DND-41 (cell line): ENCODE results near the gene PNMA8A.

ENCODE experiments used
- EZH2 ChIP-seq: IDR thresholded peaks from 3 replicates; pipeline ENCODE4 v1.6.1; 2012; ENCODE audit warnings: borderline replicate concordance, low read depth, mild to moderate bottlenecking, moderate library complexity, low read length, inconsistent platforms; ENCODE audit not compliant: severe bottlenecking
- TF ChIP-seq, protein P1 (sequence below): IDR thresholded peaks from 2 replicates; pipeline ENCODE4 v1.5.1; 2012; ENCODE audit warnings: borderline replicate concordance, low read length, moderate library complexity, mild to moderate bottlenecking; ENCODE audit not compliant: poor library complexity, severe bottlenecking; ENCODE audit errors: extremely low read depth

DNA sequence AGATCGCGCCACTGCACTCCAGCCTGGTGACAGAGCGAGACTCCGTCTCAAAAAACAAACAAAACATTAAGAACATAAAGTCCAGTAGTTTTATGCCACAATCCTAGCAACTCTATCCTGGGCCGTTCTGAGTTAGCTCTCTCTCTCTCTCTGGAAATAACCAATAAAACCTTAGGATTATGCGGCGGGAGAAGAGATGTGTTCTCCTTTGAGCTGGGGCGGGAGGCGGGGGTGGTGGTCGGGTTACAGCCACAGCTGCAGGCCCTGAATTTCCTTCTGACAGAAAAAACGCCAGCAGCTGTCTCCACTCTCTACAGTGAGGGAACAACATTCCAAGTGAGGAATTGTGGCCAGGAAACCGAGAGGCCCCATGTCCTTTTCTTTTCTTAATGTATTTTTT, 9.1 kb upstream of the PNMA8A start:
- TF ChIP-seq, protein P1, sequence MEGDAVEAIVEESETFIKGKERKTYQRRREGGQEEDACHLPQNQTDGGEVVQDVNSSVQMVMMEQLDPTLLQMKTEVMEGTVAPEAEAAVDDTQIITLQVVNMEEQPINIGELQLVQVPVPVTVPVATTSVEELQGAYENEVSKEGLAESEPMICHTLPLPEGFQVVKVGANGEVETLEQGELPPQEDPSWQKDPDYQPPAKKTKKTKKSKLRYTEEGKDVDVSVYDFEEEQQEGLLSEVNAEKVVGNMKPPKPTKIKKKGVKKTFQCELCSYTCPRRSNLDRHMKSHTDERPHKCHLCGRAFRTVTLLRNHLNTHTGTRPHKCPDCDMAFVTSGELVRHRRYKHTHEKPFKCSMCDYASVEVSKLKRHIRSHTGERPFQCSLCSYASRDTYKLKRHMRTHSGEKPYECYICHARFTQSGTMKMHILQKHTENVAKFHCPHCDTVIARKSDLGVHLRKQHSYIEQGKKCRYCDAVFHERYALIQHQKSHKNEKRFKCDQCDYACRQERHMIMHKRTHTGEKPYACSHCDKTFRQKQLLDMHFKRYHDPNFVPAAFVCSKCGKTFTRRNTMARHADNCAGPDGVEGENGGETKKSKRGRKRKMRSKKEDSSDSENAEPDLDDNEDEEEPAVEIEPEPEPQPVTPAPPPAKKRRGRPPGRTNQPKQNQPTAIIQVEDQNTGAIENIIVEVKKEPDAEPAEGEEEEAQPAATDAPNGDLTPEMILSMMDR: no peak
- no peak for TF ChIP-seq EZH2
